GM18502 (cell line): Measurements from ENCODE around the gene PRKG1.
"Not testable (repeated sequence)": the region's sequence is repeated elsewhere in the genome, so short reads cannot be mapped to it uniquely, and the experiment has no call there.

Experiments used
- ATAC-seq: cut with Tn5 transposase; IDR thresholded peaks from one replicate; pipeline ENCODE4 v1.9.1; 2021; ENCODE audit warnings: mild to moderate bottlenecking; ENCODE audit not compliant: unreplicated experiment, poor library complexity

Gene PRKG1

GRCh38 chr10:51168086-51168815, 94.0 kb downstream of the PRKG1 start:
- no peak for ATAC-seq

DNA sequence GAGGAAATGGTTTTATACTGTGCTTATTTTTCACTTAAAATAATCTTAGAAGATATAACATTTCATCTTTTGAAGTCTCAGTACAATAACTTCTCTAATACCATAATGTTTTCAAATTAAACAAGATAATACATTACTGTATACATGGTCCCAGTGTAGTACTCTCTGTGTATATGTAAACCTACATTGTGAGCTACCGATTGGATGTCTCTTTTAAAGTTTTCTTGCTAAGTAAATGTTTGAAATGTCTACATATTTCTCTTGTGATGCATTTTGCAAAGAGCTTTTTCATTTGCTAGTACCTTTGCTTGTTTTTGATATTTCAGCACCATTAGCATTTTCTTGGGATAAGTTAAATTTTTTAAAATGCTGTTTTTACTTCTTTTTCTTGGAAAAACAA, 94.8 kb downstream of the PRKG1 start:
- ATAC-seq, result no peak

DNA sequence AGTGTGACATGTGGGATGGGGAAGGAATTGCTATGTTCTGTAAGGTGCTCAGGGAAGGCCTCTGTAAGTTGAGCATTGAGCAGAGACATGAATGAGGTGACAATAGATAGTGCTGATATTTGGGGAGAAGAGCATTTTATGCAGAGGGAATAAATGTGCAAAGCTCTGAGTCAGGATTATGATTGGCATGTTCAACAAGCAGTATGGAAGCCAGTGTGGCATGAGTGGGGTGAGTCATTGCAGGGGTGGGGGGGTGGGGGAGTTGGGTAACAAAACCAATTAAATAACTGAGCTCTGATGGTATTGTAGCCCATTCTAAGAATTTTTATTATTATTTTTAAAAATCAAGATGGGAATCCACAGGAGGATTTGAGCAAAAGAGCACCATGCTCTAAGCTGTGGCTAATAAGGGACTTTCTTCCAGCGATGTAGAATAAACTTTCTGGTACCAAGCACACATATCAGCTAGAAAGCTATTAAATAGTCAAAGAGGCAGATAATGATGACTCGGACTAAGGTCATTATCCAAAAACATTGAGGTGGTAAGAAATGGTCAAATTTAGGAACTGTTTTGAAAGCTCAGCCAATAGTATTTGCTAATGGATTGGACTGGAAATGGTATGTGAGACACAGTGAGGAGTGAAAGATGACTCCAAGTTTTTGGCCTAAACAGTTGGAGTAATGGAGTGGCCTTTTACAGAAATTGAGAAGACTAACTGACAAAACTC, 96.4 kb downstream of the PRKG1 start:
- no peak for ATAC-seq

DNA sequence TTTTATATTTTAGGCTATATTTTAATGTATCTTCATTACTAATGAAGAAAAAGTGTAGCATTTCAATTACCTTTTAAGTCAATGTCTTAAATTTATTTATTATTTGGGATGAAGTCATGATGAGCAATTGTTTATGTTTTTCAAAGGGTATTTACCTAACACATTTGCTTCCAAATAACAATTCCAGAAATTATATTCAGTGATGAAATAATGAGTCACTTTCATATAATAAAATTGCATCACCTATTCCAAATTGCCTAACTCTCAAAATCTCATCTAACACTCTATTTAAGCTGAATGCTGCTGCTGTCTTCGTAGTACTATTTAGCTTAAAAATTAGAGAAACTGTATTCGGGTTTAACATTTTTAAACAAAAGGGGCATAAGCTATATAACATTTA, 97.7 kb downstream of the PRKG1 start:
- ATAC-seq, result no peak

DNA sequence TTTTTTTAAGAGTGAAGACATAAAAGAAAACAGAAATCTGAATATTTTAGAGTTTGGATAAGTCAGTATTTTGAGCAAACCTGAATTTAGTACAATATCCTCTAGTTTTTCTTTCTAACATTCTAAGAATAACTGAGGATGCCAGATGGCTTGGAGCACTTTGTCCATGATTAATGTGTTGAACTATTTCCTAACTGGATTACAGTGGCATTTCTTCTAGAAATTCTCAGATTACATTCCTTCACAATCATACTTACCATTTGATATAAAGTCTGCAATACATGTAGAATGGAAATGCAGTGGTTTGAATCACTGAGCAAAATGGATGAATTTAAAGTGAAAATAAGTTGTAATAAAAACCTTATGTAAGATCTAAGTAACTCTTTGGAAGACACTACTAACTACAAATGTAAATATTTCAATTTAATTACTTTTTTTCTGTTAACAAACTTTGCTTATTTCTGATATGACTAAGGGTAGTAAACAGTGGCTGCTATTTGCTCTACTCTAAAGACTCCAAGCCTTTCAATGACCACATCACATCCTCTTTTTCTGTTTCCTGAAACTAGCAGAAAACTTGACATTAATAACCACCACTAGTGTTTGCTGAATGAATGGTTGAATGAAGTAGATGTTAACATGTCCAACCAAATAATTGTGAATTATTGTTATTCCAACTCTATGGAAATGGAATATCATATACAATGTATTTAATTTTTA, 102.8 kb downstream of the PRKG1 start:
- no peak for ATAC-seq

DNA sequence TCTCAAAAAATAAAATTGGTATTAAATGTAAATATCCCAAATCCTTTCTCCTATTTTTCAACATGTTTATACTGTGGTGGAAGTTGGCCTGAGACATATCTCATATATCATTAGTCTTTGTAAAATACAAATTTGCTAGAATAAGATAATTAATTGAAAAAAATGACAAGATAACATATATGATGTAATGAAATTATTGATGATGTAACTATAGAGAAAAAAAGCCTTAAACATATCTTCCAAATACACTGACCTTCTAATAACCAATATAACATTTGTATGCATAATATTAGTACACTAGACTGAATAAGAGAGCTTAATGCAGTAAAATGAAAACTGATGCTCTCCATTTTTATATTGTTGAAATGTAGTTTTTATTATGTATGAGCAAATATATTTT, 104.3 kb downstream of the PRKG1 start:
- ATAC-seq, result no peak

DNA sequence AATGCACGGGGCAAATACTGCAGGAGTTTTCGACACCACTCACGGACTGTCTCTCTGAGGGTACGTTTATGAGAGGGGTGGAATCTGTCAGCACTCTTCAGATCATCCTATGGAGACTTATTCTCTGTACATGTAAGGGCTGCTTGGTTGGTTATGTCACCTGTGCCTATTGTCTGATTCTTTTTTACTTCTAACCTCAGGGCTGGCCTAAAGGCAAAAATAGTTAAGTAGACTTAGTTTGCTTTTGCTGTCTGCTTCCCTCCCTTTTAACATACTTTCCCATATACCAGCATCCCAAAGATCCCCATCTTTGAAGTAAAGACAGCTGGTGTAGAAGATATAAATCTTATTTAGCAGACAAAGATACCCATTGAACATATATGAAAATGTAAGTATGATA, 105.9 kb downstream of the PRKG1 start:
- no peak for ATAC-seq

GRCh38 chr10:51183783-51184182, 109.5 kb downstream of the PRKG1 start:
- ATAC-seq, result no peak

DNA sequence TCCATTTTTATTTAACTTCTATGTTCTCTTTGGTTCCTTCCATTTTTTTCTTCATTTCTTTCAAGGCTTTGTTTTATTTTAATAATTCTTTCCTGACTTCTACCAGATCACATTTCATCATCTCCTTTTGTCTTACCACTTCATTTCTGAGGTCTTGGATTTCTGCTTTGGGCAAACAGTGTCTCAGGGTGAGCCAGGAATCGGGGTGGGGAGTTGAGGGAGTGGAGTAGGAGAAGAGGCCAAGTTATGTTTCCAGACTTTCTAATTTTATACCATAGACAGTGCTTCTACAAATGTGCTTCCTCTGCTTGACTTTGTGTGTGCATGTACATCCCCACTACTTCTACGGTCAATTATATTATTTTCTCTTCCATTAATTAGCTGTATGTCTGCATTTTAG, 112.1 kb downstream of the PRKG1 start:
- no peak for ATAC-seq

- ATAC-seq, result no peak
Observed at GRCh38 chr10:51188008-51188407, 113.7 kb downstream of the PRKG1 start.

DNA sequence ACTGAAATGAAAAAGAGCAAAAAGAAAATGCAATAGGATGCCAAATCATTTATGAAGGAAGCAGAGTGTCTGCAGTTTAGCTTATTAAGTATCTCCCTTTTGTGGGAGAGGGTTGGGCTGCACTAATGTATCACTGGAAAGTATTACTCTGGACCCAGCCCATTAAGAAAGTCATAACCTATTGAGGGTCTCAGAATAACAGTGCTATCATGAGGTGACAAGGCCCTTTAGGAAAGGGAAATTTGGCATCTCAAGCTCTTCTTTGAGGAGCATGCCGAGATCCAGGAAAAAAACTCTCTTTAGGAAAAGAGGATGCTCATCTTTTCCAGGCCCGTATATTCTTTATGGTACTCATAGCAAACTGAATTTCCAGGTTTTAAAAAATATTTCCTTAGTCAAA, 114.6 kb downstream of the PRKG1 start:
- no peak for ATAC-seq

- ATAC-seq, result no peak
Observed at GRCh38 chr10:51196508-51197175, 122.4 kb downstream of the PRKG1 start.

- no peak for ATAC-seq
Observed at GRCh38 chr10:51198170-51198569, 123.9 kb downstream of the PRKG1 start.

DNA sequence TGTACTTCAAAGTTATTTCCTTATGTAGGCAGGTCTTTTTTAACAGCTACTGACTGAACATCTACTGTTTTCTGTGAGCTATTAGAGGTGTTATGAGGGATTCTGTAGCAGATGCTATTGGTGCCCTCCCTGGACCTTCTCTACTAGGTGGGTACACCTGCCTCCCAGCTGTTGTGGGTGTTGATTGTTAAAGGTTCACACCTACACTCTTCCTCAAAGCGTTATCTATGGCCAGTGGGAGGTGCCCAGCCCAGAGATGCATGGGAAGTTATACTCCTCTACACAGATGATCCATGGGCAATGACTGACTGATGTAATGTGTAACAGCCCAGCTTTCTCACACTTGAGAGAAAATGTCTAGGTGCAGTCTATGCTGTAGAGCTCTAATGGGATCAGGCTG, 127.7 kb downstream of the PRKG1 start:
- ATAC-seq, result no peak

DNA sequence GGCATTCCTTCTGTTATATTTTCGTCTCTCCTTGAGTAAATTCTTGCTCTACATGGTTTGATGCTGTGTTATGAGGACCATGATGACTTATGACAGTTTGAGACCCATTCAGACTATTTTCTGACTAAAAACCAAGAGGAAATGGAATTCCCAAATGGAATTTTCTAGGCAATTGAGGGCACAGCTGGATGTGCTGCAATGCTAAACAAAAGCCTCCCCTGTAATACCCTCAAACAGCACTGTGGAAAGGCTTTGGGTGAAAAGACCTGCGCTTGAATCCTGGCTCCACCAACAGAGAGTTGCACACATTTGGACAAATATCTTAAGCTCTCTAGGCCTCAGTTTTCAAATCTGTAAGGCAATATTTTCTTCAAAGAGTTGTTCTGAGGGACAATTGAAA, 129.1 kb downstream of the PRKG1 start:
- ATAC-seq, result no peak

GRCh38 chr10:51204066-51204465, 129.8 kb downstream of the PRKG1 start:
- no peak for ATAC-seq

GRCh38 chr10:51204701-51205100, 130.4 kb downstream of the PRKG1 start:
- no peak for ATAC-seq

GRCh38 chr10:51206500-51206899, 132.2 kb downstream of the PRKG1 start:
- no peak for ATAC-seq

DNA sequence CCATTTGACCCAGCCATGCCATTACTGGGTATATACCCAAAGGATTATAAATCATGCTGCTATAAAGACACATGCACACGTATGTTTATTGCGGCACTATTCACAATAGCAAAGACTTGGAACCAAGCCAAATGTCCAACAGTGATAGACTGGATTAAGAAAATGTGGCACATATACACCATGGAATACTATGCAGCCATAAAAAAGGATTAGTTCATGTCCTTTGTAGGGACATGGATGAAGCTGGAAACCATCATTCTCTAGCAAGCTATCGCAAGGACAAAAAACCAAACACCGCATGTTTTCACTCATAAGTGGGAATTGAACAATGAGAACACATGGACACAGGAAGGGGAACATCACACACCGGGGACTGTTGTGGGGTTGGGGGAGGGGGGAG, 138.7 kb downstream of the PRKG1 start:
- not testable (repeated sequence) for ATAC-seq

DNA sequence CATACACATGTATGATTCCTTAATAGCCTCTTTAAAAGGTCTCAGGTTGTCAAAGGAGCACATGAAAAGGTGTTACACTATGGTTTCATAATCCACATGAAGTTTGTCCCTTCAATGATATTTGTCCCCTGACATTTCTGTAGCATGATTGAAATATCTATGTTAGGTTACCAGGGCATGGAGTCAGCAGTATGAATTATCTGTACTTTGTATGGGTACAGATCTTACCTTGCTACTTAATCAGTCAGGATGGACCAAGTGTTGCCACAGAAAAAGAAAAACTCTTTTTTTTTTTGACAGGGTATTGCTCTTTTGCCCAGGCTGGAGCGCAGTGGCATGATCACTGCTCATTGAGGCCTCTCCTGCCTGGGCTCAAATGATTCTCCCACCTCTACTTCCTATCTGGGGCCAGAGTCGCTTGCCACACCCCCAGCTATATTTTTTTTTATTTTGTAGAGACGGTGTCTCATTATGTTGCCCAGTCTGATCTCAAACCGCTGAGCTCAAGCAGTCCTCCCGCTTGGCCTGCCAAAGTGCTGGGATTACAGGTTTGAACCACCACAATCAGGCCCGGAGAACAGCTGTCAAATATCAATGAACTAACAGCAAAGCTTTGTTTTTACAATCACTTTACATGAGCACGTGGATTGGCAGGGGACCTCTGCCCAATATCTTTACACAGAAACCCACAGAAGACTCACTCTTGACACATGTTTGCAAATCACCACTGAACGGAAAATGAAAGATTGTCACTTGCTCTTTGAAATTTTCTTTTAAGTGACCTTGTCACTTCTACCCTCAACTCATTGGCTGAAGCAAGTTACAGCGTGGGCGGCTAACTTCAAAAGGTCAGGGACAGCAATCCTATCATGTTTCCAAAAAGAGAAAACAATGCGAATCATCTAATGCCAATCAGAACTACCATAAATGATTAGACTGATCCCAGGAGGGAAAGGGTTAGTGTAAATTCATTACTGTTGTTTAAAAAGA, 140.2 kb downstream of the PRKG1 start:
- no peak for ATAC-seq
